Keratinocyte (primary cell): Measurements from ENCODE around the gene GPC3. TPM values are rescaled to one million over a fixed set of nuclear protein-coding genes. Genes with fewer than 3 reads are reported as not detected.

Source experiments
- DNase-seq: peaks from one replicate; pipeline ENCODE4 v3.0.0-alpha.2; 2011; ENCODE audit warnings: low read depth, missing footprints, low spot score
- FAIRE-seq: peaks from 2 replicates; lab custom pipeline; 2011; peaks lifted over from hg19 to GRCh38; lab: Jason Lieb, UNC
- H2AFZ ChIP-seq: 2 replicates; pipeline ENCODE4 v1.6.0; 2012; ENCODE audit warnings: low read length, control low read depth, inconsistent platforms; ENCODE audit not compliant: control insufficient read depth
- H3K27ac ChIP-seq: 2 replicates; pipeline ENCODE4 v1.5.1; 2011; ENCODE audit warnings: low read length; ENCODE audit not compliant: control insufficient read depth, insufficient read depth
- H3K27me3 ChIP-seq: 3 replicates; pipeline ENCODE4 v1.6.0; 2011; ENCODE audit warnings: low read length; ENCODE audit not compliant: control insufficient read depth, insufficient read depth; ENCODE audit errors: extremely low read depth
- H3K36me3 ChIP-seq, 2 experiments: 2 replicates in 1 of 2; 3 replicates in 1 of 2; pipeline ENCODE4 v1.5.1; 2011; ENCODE audit warnings: low read length in 2 of 2, mild to moderate bottlenecking in 1 of 2; ENCODE audit not compliant: control insufficient read depth in 2 of 2, insufficient read depth in 2 of 2; ENCODE audit errors: extremely low read depth in 1 of 2
- H3K4me1 ChIP-seq: 3 replicates; pipeline ENCODE4 v1.5.1; 2011; ENCODE audit warnings: low read length; ENCODE audit not compliant: control insufficient read depth, insufficient read depth; ENCODE audit errors: extremely low read depth
- H3K4me2 ChIP-seq: 3 replicates; pipeline ENCODE4 v1.6.0; 2011; ENCODE audit warnings: low read depth, low read length; ENCODE audit not compliant: control insufficient read depth, insufficient read depth; ENCODE audit errors: extremely low read depth
- H3K4me3 ChIP-seq, 3 experiments: fragments of 200-600 bp in 1 of 3; sonication (generic) in 1 of 3; 2 replicates in 2 of 3; 3 replicates in 1 of 3; pipeline ENCODE4 v1.5.1; 2011 to 2016; ENCODE audit warnings: low read length in 3 of 3, mild to moderate bottlenecking in 3 of 3, control low read depth in 2 of 3, inconsistent platforms in 1 of 3, low read depth in 1 of 3, mixed read lengths in 1 of 3, mixed run types in 1 of 3, moderate library complexity in 1 of 3; ENCODE audit not compliant: control insufficient read depth in 2 of 3, insufficient read depth in 2 of 3; ENCODE audit errors: extremely low read depth in 1 of 3
- H3K79me2 ChIP-seq: 2 replicates; pipeline ENCODE4 v1.6.0; 2012; ENCODE audit warnings: low read length; ENCODE audit not compliant: control insufficient read depth, insufficient read depth
- H3K9ac ChIP-seq: 3 replicates; pipeline ENCODE4 v1.6.0; 2011; ENCODE audit warnings: low read length; ENCODE audit not compliant: control insufficient read depth, insufficient read depth; ENCODE audit errors: extremely low read depth
- H3K9me1 ChIP-seq: 3 replicates; pipeline ENCODE4 v1.6.0; 2011; ENCODE audit warnings: low read length; ENCODE audit not compliant: control insufficient read depth, insufficient read depth; ENCODE audit errors: extremely low read depth
- H3K9me3 ChIP-seq: 2 replicates; pipeline ENCODE4 v1.5.1; 2012; ENCODE audit warnings: low read depth, low read length; ENCODE audit not compliant: control insufficient read depth
- H4K20me1 ChIP-seq: 3 replicates; pipeline ENCODE4 v1.6.0; 2011; ENCODE audit warnings: low read length; ENCODE audit not compliant: control insufficient read depth, insufficient read depth; ENCODE audit errors: extremely low read depth
- EZH2 ChIP-seq: IDR thresholded peaks from one replicate; pipeline ENCODE4 v1.6.1; 2012; ENCODE audit warnings: inconsistent platforms, mild to moderate bottlenecking, low read length, moderate library complexity
- dilution Hi-C: fragments of 300-500 bp; cut with MboI; formaldehyde crosslinking; loops from one replicate; pipeline ENCODE4 v1.7.0; 2020; ENCODE audit warnings: low sequenced_read_pairs; ENCODE audit not compliant: extremely low pct_ligation_motif_present
- polyA plus RNA-seq, 5 experiments: library from polyadenylated mRNA; depleted of rRNA in 3 of 5; stranded (reverse) in 3 of 5; stranded (forward) in 1 of 5; unstranded in 1 of 5; fragments of >200 nt; gene quantifications; 1 replicate in 1 of 5; 2 replicates in 3 of 5; 3 replicates in 1 of 5; pipeline versions ENCODE4 v1.2.1 to v1.2.3, GENCODE V29; 2011 to 2012; ENCODE audit warnings: missing spikeins in 2 of 5, low read depth in 1 of 5, low replicate concordance in 1 of 5
- TF ChIP-seq, protein P1 (sequence below), 3 experiments: IDR thresholded peaks in 1 of 3; conservative IDR thresholded peaks in 1 of 3; optimal IDR thresholded peaks in 1 of 3; 2 replicates in 2 of 3; 3 replicates in 1 of 3; pipeline versions ENCODE3 to v1.5.1; 2011; ENCODE audit warnings: low read length in 3 of 3, mild to moderate bottlenecking in 3 of 3, moderate library complexity in 2 of 3, control low read depth in 1 of 3, inconsistent platforms in 1 of 3; ENCODE audit not compliant: insufficient read depth in 2 of 3; ENCODE audit errors: extremely low read depth in 1 of 3

The GPC3 gene
- polyA plus RNA-seq, 1 donor (not counting 4 experiments of a cell fraction or from before 2014, with no cell fraction given), result 0.03 TPM

DNA sequence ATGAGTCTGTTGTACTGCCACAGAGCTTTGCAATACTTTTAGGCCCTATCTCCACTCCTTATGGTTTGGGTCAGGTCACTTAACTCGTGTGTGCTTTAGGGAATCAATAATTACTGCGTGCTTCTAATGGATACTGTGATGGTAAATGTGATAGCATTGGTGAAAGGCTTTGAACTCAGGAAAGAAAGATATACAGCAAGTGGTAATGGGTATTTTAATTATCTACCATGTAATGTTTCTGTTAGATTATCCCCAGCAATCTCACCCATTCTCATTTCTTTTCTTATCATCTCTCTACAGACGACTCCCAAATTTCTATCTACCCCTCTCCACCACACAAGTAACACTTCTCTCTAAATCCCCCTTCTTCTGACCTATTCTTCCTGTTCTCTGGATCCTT lies 128.6 kb downstream of the GPC3 start:
- Histone ChIP-seq H3K27me3 (no peaks in the 10 kb centered on the region), H4K20me1 (no peaks in the 10 kb centered on the region), H3K4me2 (no peak overlapping the region), H3K79me2 (no peaks in the 10 kb centered on the region), H3K9me1 (no peaks in the 10 kb centered on the region), H3K9ac (no peak overlapping the region), H3K4me1 (peaks cover 3% of the 10 kb centered on the region), H3K27ac (no peak overlapping the region), H2AFZ (no peak overlapping the region), H3K9me3 (no peaks in the 10 kb centered on the region), H3K36me3 (no peaks in the 10 kb centered on the region), H3K4me3 (no peak overlapping the region)
- no peak for DNase-seq
- no peak for FAIRE-seq
- TF ChIP-seq, protein P1, sequence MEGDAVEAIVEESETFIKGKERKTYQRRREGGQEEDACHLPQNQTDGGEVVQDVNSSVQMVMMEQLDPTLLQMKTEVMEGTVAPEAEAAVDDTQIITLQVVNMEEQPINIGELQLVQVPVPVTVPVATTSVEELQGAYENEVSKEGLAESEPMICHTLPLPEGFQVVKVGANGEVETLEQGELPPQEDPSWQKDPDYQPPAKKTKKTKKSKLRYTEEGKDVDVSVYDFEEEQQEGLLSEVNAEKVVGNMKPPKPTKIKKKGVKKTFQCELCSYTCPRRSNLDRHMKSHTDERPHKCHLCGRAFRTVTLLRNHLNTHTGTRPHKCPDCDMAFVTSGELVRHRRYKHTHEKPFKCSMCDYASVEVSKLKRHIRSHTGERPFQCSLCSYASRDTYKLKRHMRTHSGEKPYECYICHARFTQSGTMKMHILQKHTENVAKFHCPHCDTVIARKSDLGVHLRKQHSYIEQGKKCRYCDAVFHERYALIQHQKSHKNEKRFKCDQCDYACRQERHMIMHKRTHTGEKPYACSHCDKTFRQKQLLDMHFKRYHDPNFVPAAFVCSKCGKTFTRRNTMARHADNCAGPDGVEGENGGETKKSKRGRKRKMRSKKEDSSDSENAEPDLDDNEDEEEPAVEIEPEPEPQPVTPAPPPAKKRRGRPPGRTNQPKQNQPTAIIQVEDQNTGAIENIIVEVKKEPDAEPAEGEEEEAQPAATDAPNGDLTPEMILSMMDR (optimal IDR thresholded peaks at IDR 0.05 in 1 of 3, IDR thresholded peaks at IDR 0.05 in 1 of 3, conservative IDR thresholded peaks at IDR 0.05 in 1 of 3; ENCODE audit: extremely low read depth in 1 of 3, insufficient read depth in 2 of 3, low read length in 3 of 3), result no peak
- no peak for TF ChIP-seq EZH2
- dilution Hi-C loops, result no loop called here

DNA sequence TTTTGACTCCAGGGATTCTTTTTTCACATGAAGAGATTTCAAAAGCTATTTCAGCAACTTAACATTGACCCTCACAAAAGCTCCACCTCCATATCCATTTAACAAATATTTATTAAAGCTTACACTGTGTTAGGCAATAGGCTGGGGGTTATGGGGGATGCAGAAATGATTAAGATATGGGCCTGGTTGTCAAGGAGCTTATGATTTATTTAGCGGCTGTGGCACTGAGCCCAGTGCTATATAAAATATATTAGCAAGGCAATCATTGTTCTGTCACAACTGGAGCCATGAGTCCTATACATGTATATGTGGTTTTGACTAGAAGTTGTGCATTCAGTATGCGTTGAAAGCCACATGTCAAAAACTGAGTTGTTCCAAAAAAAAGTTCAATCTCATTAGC lies 131.1 kb downstream of the GPC3 start:
- FAIRE-seq (no peak), DNase-seq (no peak)
- no peaks in the 10 kb centered on the region for H3K27me3 ChIP-seq
- H3K9ac ChIP-seq, result no peak overlapping the region
- no peaks in the 10 kb centered on the region for H4K20me1 ChIP-seq
- H3K27ac ChIP-seq, result no peak overlapping the region
- no peaks in the 10 kb centered on the region for H3K79me2 ChIP-seq
- H3K9me3 ChIP-seq, result no peaks in the 10 kb centered on the region
- no peak overlapping the region for H3K4me2 ChIP-seq
- no peaks in the 10 kb centered on the region for H3K4me1 ChIP-seq
- H3K4me3 ChIP-seq, result no peak overlapping the region
- dilution Hi-C loops, result no loop called here
- no peaks in the 10 kb centered on the region for H3K36me3 ChIP-seq
- no peak overlapping the region for H2AFZ ChIP-seq
- no peaks in the 10 kb centered on the region for H3K9me1 ChIP-seq
- no peak for TF ChIP-seq EZH2
- TF ChIP-seq, protein P1 (optimal IDR thresholded peaks at IDR 0.05 in 1 of 3, IDR thresholded peaks at IDR 0.05 in 1 of 3, conservative IDR thresholded peaks at IDR 0.05 in 1 of 3; ENCODE audit: extremely low read depth in 1 of 3, insufficient read depth in 2 of 3, low read length in 3 of 3), result no peak
